Activated CD8-positive, alpha-beta T cell treated with anti-CD3 and anti-CD28 coated beads, Interleukin-2, amount 10 ng/mL, durations not matched to agents 7 days and 5 days (primary cell): ENCODE data around the gene ITGB1BP2. TPM values are rescaled to one million over a fixed set of nuclear protein-coding genes. Genes with fewer than 3 reads are reported as not detected.
"Not testable (repeated sequence)": the region's sequence is repeated elsewhere in the genome, so short reads cannot be mapped to it uniquely, and the experiment has no call there.

ENCODE experiments used
- ATAC-seq: fragments of 150-1000 bp; cut with Tn5 transposase; one replicate; pipeline ENCODE4 v1.10.0; 2021; ENCODE audit warnings: moderate library complexity
- CTCF ChIA-PET: fragments of 350-600 bp; sonication (Branson Sonifier 250); formaldehyde crosslinking; loops from one replicate; lab custom pipeline; 2021; ENCODE audit warnings: antibody characterized with exemption; lab: Charles Lee
- POLR2A ChIA-PET: fragments of 350-600 bp; sonication (Branson Sonifier 250); formaldehyde crosslinking; loops from one replicate; lab custom pipeline; 2021; ENCODE audit warnings: antibody characterized with exemption; lab: Charles Lee
- DNase-seq: peaks from one replicate; pipeline ENCODE4 v3.0.0-alpha.2; 2020
- H3K27ac Mint-ChIP-seq: one replicate; pipeline ENCODE4 v1.8.0; 2021; ENCODE audit warnings: mild to moderate bottlenecking, mixed read lengths
- H3K27me3 Mint-ChIP-seq: one replicate; pipeline ENCODE4 v1.8.0; 2021; ENCODE audit warnings: low read depth, mixed read lengths
- H3K36me3 Mint-ChIP-seq: one replicate; pipeline ENCODE4 v1.8.0; 2021; ENCODE audit warnings: low read depth, mixed read lengths
- H3K4me1 Mint-ChIP-seq: one replicate; pipeline ENCODE4 v1.8.0; 2021; ENCODE audit warnings: low read depth, mixed read lengths
- H3K4me3 Mint-ChIP-seq: one replicate; pipeline ENCODE4 v1.8.0; 2021; ENCODE audit warnings: mild to moderate bottlenecking, mixed read lengths
- H3K9me3 Mint-ChIP-seq: one replicate; pipeline ENCODE4 v1.8.0; 2022; ENCODE audit warnings: mixed read lengths; ENCODE audit not compliant: insufficient read depth
- total RNA-seq, 2 experiments: library from RNA; stranded (reverse); gene quantifications; one replicate each; pipeline ENCODE4 v1.2.3, GENCODE V29; 2021

The ITGB1BP2 gene
- 1 to 10 TPM; 5.4 to 5.5 TPM for total RNA-seq

DNA sequence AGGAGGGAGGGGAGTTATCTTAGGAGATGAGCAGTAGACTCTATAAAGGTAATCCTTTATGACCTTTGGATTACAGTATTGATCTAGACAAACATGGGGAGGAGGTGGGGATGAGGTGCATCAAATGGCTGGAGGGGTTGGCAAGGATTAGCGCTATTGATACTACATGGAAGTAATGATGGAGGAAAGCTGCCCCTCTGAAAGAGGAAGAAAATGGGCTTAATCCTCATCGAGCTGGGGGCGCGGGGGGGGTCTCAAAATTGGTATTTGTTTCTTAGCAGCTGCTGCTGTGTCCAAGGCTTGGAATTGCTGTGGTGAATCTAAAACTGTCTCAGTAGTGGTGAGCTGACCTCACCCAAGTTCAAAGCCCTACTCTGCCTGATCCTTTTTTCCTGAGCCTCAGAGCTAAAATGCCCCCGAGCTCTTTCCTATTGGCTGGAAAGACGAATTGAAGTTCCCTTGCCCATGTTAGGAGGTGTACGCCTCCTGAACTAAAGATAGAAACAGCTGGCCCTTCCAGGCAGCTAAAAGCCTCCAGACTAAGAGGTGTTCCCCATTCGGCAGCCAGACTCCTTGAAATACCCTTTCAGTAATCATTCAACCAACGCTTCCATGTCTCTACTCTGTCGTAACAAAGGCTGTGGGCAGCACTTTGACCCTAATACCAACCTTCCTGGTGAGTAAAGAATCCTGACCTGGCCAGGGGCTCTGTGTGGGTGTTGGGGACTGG is at the start of gene ITGB1BP2:
TSS of gene ITGB1BP2 (plus strand) at position 556 of the 730 bp plus-strand sequence. CDS start at position 613, 57 bp downstream.
- H3K4me3 Mint-ChIP-seq = no peak within 1 kb of the TSS
- ChIA-PET CTCF (no interaction called here), POLR2A (interaction anchor here (0.9 to 2.0 kb wide), 2 partner anchors 13 to 18 kb away, joined by 3 to 8 read pairs; partner anchors contain the start of gene NONO)
- DNase-seq (no peak), ATAC-seq (peak; percentile 6)
- H3K4me1 Mint-ChIP-seq = peaks cover 27% of the 10 kb centered on the region
- no peaks in the 10 kb centered on the region for H3K27me3 Mint-ChIP-seq
- peak within 1 kb of the TSS; percentile 63 for H3K27ac Mint-ChIP-seq
- peaks cover 71% of the 10 kb centered on the region for H3K36me3 Mint-ChIP-seq
- H3K9me3 Mint-ChIP-seq = no peaks in the 10 kb centered on the region

DNA sequence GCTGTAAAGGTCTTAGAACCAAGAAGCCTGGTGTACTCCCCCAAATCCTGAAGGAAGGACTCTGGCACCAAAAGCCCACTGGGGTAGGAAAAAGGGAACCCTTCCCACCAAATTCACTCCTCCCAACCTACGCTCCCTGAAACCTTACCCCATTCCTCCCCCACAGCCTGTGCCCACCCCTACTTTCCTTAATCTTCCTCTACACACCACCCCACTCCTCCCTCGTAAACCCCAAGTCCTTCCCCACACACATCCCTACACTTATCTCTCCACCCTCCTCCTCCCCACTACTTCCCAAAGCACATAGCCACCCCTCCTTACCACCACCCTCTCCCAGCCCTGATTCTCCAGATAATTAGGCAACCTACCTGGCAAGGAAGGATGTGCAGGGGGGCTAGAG is 49.3 kb upstream of the ITGB1BP2 start:
- peak overlapping the region; percentile 63 for H3K27ac Mint-ChIP-seq
- peaks cover 34% of the 10 kb centered on the region for H3K4me1 Mint-ChIP-seq
- ChIA-PET POLR2A (interaction anchor here (3.8 kb wide), 1 partner anchor 32 kb away, joined by 40 read pairs; the partner anchor contains the start of gene NONO), CTCF (interaction anchor here (1.5 kb wide), 1 partner anchor 54 kb away, joined by 3 read pairs; no protein-coding TSS in a partner anchor)
- H3K4me3 Mint-ChIP-seq = peak overlapping the region; percentile 92
- peaks cover 14% of the 10 kb centered on the region for H3K36me3 Mint-ChIP-seq
- DNase-seq (no peak), ATAC-seq (no peak)
- H3K27me3 Mint-ChIP-seq = no peaks in the 10 kb centered on the region
- H3K9me3 Mint-ChIP-seq = no peaks in the 10 kb centered on the region

DNA sequence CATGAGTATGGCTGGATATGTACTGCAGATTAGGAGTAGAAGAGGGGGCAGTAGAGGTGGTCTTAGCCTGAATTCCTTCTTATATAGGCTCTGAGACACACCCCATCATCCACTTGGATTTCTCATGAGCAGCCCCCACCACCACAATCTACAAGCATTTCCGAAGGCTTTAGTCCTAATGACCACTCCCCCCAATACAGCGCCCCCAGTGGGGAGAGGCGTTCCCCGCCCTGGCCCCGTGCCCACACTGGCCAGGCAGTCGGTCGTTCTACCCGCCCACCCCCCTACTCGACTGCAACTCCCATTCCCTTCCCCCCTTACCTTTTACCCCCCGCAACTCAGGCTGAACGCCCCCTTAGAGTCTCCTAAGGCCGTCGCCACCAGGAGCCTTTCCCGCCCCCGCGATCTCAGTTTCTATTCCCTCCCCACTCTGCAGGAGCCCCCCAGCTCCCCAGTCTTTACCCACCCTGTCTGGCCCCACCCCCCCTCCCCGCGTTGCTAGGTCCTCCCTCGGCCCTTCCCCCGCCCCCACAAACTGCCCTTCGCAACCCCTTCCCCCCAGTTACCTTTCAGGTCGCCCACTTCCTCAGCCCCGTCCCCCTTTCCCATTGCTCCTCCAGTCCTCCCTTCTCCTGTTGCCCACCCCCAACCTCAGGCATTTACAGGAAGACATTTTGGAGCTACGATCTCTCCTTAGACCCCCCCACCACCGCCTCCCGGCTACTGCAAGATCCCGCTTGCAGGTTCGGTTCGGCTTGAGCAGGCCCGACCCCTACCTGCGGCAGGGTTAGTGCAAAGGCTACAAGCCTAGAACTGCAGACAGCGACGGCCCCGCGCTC is 48.1 kb upstream of the ITGB1BP2 start:
- H3K36me3 Mint-ChIP-seq = peaks cover 11% of the 10 kb centered on the region
- DNase-seq (peak; percentile 42), ATAC-seq (no peak)
- peaks cover 34% of the 10 kb centered on the region for H3K4me1 Mint-ChIP-seq
- peak overlapping the region; percentile 92 for H3K27ac Mint-ChIP-seq
- H3K9me3 Mint-ChIP-seq = no peaks in the 10 kb centered on the region
- H3K4me3 Mint-ChIP-seq = peak overlapping the region; percentile 92
- CTCF ChIA-PET = interaction anchor here (1.0 to 1.9 kb wide), 2 partner anchors 30 to 57 kb away, joined by 5 to 11 read pairs; partner anchors contain the start of gene NONO
- POLR2A ChIA-PET = interaction anchor here (1.1 to 3.8 kb wide), 6 partner anchors 30 to 868 kb away, joined by 3 to 40 read pairs (median 6); partner anchors contain the start of genes NONO and TAF1
- no peaks in the 10 kb centered on the region for H3K27me3 Mint-ChIP-seq

DNA sequence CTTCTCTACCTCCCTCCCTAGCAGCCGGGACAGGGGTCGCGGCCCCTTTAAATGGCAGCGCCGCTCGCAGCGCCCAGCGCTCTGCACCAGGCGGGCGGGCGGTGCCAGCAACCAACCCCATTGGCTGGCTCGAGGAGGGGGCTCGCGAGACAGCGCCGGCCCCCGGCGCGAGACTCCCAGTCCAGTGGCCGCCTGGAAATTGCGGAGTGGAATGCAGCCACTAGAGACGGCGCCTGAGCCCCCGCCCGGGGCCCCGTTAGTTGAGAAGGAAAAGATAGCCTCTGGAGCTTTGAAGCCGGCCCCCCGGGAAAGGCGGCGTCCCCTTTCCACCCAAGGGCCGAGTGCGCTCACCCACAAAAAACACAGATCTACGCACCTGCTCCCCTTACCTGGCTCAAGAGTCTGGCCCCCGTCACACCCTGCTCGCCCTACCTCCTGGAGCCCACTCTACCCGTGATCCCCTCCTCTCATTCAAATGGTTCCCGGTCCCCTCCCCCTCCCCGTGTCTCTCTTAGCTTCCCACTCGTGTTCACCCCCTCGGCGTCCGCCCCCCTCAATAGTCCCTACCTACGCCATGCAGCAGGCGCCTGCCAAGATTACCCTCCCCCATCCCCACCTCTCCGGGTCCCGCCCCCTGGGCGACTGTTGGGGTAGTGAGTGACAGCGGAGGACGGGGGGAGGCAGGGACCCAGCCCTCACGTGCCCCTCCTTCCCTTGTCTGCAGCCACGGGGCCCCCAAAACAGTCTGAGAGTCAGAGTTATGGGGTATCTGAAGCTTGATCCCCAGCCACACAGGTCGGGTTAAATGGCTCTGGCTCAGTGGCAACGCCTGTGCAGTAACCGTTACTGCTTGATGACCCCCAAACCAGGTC is 47.2 kb upstream of the ITGB1BP2 start, which contains the start of gene ZMYM3:
TSS of gene ZMYM3 (minus strand) at position 49 of the 872 bp plus-strand sequence. CDS start 885 bp downstream, outside the sequence.
- CTCF ChIA-PET = interaction anchor here (0.7 to 1.9 kb wide), 3 partner anchors 29 to 116 kb away, joined by 3 to 11 read pairs (median 5); partner anchors contain the start of gene NONO
- H3K27ac Mint-ChIP-seq = peak within 1 kb of the TSS; percentile 92
- peak; percentile 92 for ATAC-seq
- H3K9me3 Mint-ChIP-seq = no peaks in the 10 kb centered on the region
- no peaks in the 10 kb centered on the region for H3K27me3 Mint-ChIP-seq
- peak within 1 kb of the TSS; percentile 92 for H3K4me3 Mint-ChIP-seq
- peak; percentile 87 for DNase-seq
- H3K4me1 Mint-ChIP-seq = peaks cover 34% of the 10 kb centered on the region
- POLR2A ChIA-PET = interaction anchor here (0.5 to 3.8 kb wide), 12 partner anchors 27 to 1121 kb away, joined by 3 to 40 read pairs (median 4); partner anchors contain the start of genes IGBP1, NONO, OGT and TAF1
- H3K36me3 Mint-ChIP-seq = peaks cover 7% of the 10 kb centered on the region

DNA sequence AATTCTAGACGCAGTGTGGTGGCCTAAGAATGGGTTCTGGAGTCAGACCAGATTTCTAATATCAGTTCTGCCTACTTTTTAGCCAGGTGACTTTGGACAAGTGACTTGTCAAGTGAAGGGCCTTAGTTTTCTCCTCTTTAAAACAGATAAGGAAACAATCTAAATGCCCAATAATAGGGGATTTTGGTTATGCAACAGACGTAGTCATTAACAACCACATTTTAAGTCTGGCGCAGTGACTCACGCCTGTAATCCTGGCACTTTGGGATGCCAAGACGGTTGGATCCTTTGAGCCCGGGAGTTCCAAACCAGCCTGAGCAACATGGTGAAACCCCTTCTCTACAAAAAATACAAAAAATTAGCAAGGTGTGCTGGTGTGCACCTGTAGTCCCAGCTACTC is 45.5 kb upstream of the ITGB1BP2 start:
- ATAC-seq (no peak), DNase-seq (no peak)
- POLR2A ChIA-PET = interaction anchor here (1.7 kb wide), 1 partner anchor 1123 kb away, joined by 4 read pairs; the partner anchor contains the start of gene IGBP1
- H3K27me3 Mint-ChIP-seq = no peaks in the 10 kb centered on the region
- CTCF ChIA-PET = interaction anchor here (1.3 kb wide), 1 partner anchor 27 kb away, joined by 5 read pairs; the partner anchor contains the start of gene NONO
- peak overlapping the region; percentile 92 for H3K27ac Mint-ChIP-seq
- no peaks in the 10 kb centered on the region for H3K9me3 Mint-ChIP-seq
- H3K4me1 Mint-ChIP-seq = peaks cover 32% of the 10 kb centered on the region
- peaks cover 3% of the 10 kb centered on the region for H3K36me3 Mint-ChIP-seq
- H3K4me3 Mint-ChIP-seq = no peak overlapping the region

GRCh38 chrX:71256856-71257255 is 44.7 kb upstream of the ITGB1BP2 start:
- Mint-ChIP-seq H3K4me3 (no peak overlapping the region), H3K36me3 (no peaks in the 10 kb centered on the region), H3K27me3 (no peaks in the 10 kb centered on the region), H3K9me3 (no peaks in the 10 kb centered on the region), H3K4me1 (peaks cover 24% of the 10 kb centered on the region), H3K27ac (no peak overlapping the region)
- no peak for ATAC-seq
- CTCF ChIA-PET = interaction anchor here (1.3 kb wide), 1 partner anchor 26 kb away, joined by 5 read pairs; the partner anchor contains the start of gene NONO
- DNase-seq = no peak
- POLR2A ChIA-PET = interaction anchor here (0.6 kb wide), 1 partner anchor 325 kb away, joined by 3 read pairs; no protein-coding TSS in a partner anchor

DNA sequence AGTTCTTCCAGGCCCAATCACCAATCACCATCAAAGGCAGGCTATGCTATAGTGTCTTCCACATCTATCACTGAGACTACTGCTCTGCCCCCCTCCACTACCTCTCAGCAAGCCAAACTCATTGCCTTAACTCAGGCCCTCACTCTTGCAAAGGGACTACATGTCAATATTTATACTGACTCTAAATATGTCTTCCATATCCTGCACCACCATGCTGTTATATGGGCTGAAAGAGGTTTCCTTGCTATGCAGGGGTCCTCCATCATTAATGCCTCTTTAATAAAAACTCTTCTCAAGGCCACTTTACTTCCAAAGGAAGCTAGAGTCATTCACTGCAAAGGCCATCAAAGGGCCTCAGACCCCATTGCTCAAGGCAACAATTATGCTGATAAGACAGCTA is 32.9 kb upstream of the ITGB1BP2 start:
- H3K36me3 Mint-ChIP-seq, H3K9me3 Mint-ChIP-seq, DNase-seq, H3K4me3 Mint-ChIP-seq, CTCF ChIA-PET, ATAC-seq, POLR2A ChIA-PET, H3K4me1 Mint-ChIP-seq, H3K27ac Mint-ChIP-seq, H3K27me3 Mint-ChIP-seq: not testable (repeated sequence)

- ATAC-seq (no peak), DNase-seq (no peak)
- H3K27me3 Mint-ChIP-seq = no peaks in the 10 kb centered on the region
- H3K4me3 Mint-ChIP-seq = no peak overlapping the region
- no peaks in the 10 kb centered on the region for H3K36me3 Mint-ChIP-seq
- no peaks in the 10 kb centered on the region for H3K9me3 Mint-ChIP-seq
- H3K27ac Mint-ChIP-seq = no peak overlapping the region
- ChIA-PET POLR2A (no interaction called here), CTCF (no interaction called here)
- no peaks in the 10 kb centered on the region for H3K4me1 Mint-ChIP-seq
Observed at GRCh38 chrX:71269801-71270395, 31.7 kb upstream of the ITGB1BP2 start.

DNA sequence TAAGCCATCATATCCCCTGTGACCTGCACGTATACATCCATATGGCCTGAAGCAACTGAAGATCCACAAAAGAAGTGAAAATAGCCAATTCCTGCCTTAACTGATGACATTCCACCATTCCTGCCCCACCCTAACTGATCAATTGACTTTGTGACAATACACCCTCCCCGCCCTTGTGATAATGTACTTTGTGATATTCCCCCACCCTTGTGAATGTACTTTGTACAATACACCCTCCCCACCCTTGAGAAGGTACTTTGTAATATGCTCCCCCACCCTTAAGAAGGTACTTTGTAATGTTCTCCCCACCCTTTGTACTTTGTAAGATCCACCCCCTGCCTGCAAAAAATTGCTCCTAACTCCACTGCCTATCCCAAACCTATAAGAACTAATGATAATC is 29.2 kb upstream of the ITGB1BP2 start:
- ATAC-seq, H3K4me3 Mint-ChIP-seq, H3K9me3 Mint-ChIP-seq, DNase-seq, H3K27ac Mint-ChIP-seq, CTCF ChIA-PET, H3K4me1 Mint-ChIP-seq, POLR2A ChIA-PET, H3K27me3 Mint-ChIP-seq, H3K36me3 Mint-ChIP-seq: not testable (repeated sequence)

- ATAC-seq, H3K4me3 Mint-ChIP-seq, H3K9me3 Mint-ChIP-seq, CTCF ChIA-PET, H3K27me3 Mint-ChIP-seq, H3K27ac Mint-ChIP-seq, POLR2A ChIA-PET, DNase-seq: not testable (repeated sequence)
- peaks cover 15% of the 10 kb centered on the region for H3K36me3 Mint-ChIP-seq
- H3K4me1 Mint-ChIP-seq = peaks cover 15% of the 10 kb centered on the region
Observed at GRCh38 chrX:71281300-71281699, 20.2 kb upstream of the ITGB1BP2 start.
